ENCODE results near the gene FCGR3B.
"Not testable (repeated sequence)": the region's sequence is repeated elsewhere in the genome, so short reads cannot be mapped to it uniquely, and the experiment has no call there.

Gene FCGR3B

GRCh38 chr1:161638251-161638993, 7.4 kb upstream of the FCGR3B start:
- DNase-seq = not testable (repeated sequence)

GRCh38 chr1:161636976-161637375, 6.0 kb upstream of the FCGR3B start:
- DNase-seq = not testable (repeated sequence)

GRCh38 chr1:161636189-161636782, 5.3 kb upstream of the FCGR3B start:
- DNase-seq = not testable (repeated sequence)

DNA sequence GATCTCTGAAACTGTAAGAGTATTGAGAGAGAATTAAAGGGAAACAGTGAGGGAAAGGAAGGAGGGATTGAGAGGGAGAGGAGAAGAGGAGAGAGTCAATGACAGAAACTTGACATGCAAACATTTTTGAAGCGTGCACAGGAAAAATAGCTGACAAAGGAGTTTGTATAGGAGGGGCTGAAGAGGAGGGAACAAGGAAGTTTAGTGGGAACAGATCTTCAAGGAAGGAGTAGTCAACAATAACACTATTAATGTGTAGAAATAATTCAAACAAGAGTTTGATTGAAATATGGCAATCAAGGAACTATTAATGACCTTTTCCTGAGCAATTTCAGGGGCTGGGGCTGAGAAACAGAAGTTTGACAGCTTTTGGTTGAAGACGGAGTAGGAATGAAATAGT, 4.0 kb upstream of the FCGR3B start:
- DNase-seq = not testable (repeated sequence)

GRCh38 chr1:161630128-161630742, 741 bp downstream of the FCGR3B start:
- DNase-seq = not testable (repeated sequence)

- DNase-seq = not testable (repeated sequence)
Measured at GRCh38 chr1:161626445-161627146, 4.4 kb downstream of the FCGR3B start.

- DNase-seq = not testable (repeated sequence)
Measured at GRCh38 chr1:161624605-161625004, 6.4 kb downstream of the FCGR3B start.

DNA sequence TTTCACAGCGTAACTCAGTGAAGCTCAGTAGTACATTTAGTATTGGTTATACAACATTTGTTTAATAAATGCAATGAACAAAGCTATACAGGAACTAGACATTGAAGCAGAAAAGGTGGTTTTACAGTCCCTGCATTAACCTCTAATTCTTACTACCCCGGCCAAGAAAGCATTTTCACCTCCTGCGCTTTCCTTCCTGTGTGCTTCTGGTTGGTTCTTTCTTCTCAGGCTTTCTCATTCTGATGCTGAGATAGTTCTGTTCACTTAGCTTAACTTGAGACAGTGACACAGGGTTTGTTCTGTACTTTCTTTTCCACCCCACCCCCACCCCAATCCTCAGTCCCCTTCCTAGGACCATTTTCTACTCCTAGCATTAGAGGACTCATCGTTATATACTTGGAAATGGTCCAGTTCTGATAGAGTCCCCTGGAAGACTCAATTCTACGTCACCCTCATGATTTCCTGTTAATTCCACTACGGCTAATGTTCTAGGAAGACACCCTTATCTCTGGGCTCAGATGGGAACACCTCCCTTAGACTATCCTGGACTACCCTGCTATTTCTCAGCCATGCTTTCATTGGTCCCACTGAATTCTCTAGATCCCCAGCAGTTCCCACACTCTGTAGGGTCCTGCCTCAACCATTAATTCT, 7.5 kb downstream of the FCGR3B start:
- peak in 2 of 6 experiments; percentile 4 to 21 for DNase-seq

GRCh38 chr1:161622054-161622453, 8.9 kb downstream of the FCGR3B start:
- peak in 2 of 6 experiments; percentile 18 to 29 for DNase-seq

DNA sequence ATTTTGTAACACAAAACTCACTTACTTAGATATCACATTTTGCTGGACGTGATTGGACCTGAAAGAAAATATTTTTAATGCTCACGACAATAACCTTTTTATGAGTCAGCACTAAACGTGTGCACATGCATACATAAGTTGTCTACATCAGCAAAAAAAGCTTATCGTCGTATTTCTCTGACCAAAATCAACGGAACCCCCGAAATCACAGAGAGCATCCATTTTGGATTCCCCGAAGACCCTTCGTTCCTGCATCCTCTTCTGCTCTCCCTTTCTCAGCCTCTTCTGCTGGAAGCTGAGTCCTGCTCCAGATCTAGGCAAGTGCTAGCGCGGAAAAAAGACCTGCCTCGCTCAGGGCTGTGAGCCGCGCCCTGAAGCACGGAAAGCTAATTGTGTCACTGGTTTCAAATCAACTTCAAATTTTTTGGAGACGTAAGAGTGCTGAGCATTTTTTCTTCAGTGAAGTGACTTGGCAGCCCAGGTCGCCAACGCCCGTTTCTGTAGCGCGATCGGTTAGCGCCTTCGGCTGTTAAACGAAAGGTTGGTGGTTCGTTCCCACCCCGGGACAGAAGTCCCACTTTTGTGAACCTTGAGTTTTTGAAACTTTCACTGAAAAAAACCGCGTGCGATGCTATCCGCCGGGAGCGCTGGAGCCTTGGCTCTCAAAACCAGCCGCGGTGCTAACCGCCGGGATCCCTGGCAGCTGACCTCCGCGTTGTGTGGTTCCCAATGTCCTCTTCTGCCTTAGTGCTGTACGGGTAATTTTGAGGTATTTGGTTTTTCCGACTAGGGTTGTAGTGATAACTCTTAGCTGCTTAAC, 9.6 kb downstream of the FCGR3B start:
- peak; percentile 70 to 85 (median 74) for DNase-seq

GRCh38 chr1:161620399-161620798, 10.6 kb downstream of the FCGR3B start:
- not testable (repeated sequence) for DNase-seq

DNA sequence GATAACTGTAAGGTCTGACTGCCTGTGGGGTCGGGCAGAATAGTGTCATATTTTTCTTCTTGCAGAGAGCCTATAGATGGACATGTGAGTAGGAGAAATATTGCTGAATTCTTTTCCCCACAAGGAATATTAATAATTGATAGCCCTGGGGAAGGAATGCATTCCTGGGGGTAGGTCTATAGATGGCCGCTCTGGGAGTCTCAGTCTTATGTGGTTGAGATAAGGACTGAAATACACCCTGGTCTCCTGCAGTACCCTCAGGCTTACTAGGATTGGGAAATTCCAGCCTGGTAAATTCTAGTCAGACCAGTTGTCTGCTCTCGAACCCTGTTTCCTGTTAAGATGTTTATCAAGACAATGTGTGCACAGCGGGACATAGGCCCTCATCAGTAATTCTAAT, 12.5 kb downstream of the FCGR3B start:
- not testable (repeated sequence) for DNase-seq

- not testable (repeated sequence) for DNase-seq
Measured at GRCh38 chr1:161616417-161616816, 14.6 kb downstream of the FCGR3B start.

DNA sequence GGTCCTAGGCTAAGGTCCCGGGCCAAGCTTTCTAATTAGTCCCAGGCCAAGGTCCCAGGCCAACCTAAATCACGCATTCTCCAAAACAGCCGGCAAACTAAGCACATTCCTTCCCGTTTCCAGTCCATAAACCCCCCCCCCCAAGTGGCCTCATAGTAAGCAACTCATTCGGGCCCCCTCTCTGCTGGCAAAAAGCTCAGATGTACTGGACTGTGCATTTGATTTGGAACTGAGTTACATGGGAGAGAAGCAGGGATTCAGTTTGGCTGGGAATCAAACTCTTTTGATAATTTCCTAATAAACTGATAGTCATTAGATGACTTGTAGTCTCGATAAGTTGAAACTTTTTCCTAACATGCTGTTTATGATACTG, 17.8 kb downstream of the FCGR3B start:
- DNase-seq = not testable (repeated sequence)

DNA sequence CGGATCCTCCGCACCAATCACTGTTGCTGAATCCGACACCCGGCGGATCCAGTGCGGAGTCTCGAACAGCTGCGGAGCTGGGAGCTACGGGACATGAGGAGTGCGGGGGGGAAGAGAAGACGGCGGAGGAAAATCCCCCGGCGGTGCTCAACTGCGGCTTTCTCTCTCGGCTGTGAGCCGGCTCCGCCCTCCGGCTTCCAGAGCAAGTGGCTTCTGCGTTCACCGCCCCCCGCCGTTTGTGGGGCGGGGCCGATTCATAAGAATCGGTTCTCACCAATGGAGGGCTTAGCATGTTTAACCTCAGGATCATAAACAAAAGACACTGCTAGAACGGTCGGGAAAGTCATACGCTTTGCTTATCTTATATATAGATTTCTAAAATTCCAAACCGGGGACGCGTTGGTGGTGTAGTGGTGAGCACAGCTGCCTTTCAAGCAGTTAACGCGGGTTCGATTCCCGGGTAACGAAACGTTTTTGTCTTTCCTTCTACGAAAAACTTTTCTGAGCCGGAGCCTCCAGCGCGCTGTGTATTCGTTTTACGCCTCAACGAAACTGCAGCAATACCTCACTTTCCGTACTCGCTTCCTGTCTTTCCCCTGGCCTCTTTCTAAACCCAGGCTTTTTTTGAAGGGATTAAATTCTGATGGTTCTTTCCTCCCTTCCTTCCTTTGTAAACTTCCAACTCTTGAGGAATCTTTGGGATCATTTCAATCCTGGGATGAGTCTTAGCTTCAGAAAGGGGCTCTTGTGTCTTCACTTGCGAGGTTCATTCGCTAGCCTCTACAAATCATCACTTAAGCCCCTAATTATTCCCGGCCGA, 18.4 kb downstream of the FCGR3B start:
- DNase-seq = peak; percentile 87 to 94 (median 92)

DNA sequence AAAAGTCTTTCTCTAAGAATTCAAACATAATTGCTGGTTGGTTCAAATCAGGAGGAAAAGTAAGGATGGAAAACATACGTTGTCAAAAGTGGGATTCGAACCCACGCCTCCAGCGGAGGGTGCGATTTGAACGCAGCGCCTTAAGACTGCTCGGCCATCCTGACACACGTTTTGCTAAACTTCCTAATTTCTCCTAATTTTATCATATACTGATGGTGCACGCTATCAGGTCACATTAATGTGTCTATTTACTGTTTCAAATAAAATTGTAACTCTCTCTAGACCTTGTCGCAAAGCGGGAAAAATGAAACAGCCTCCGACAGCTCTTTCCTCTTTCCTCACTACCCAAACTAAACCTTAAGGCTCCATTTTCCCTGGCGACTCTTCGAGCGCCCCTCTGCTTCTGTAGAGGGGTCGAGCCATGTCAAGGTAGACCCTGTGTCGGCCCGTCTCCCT, 19.1 kb downstream of the FCGR3B start:
- DNase-seq = peak in 2 of 6 experiments; percentile 67 to 80

DNA sequence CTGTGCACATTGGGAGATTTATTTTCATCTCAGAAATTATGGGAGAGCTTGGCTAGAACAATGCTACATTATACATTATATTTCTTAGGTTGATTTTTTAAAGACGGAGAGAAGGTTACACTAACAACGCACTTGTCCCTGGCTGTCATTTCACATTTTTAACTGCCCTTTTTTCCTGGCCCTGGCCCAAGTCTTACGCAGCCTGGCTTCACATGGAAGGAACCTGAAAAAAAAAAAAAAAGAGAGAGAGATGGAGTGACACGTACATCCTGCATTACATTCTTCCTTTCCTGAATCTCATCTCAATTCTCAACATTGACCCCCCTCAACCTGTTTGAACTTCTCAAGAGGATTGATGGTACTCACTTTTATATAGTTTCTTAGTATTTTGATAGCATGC, 20.8 kb downstream of the FCGR3B start:
- DNase-seq = not testable (repeated sequence)

DNA sequence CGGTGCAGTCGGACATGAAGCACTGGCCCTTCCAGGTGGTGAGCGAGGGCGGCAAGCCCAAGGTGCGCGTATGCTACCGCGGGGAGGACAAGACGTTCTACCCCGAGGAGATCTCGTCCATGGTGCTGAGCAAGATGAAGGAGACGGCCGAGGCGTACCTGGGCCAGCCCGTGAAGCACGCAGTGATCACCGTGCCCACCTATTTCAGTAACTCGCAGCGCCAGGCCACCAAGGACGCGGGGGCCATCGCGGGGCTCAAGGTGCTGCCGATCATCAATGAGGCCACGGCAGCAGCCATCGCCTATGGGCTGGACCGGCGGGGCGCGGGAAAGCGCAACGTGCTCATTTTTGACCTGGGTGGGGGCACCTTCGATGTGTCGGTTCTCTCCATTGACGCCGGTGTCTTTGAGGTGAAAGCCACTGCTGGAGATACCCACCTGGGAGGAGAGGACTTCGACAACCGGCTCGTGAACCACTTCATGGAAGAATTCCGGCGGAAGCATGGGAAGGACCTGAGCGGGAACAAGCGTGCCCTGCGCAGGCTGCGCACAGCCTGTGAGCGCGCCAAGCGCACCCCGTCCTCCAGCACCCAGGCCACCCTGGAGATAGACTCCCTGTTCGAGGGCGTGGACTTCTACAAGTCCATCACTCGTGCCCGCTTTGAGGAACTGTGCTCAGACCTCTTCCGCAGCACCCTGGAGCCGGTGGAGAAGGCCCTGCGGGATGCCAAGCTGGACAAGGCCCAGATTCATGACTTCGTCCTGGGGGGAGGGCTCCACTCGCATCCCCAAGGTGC, 24.2 kb downstream of the FCGR3B start:
- not testable (repeated sequence) for DNase-seq

- DNase-seq = peak in 1 of 6 experiments; percentile 11
Measured at GRCh38 chr1:161605762-161606540, 25.0 kb downstream of the FCGR3B start.

Data from stimulated activated naive CD4-positive, alpha-beta T cell (primary cell).